Activated T-helper 9 cell treated with anti-CD3 and anti-CD28 coated beads, Interleukin-2, amount 50 U/mL, for 16 hours (primary cell): ENCODE data around the gene C6orf132.

Experiments used
- DNase-seq: peaks from one replicate; pipeline ENCODE4 v3.0.0-alpha.2; 2020; ENCODE audit warnings: low read depth

The C6orf132 gene

GRCh38 chr6:42135161-42135560 lies 7.3 kb downstream of the C6orf132 start:
- DNase-seq: no peak

GRCh38 chr6:42133926-42134325 lies 8.5 kb downstream of the C6orf132 start:
- DNase-seq: no peak

- no peak for DNase-seq
These were observed 10.9 kb downstream of the C6orf132 start for GRCh38 chr6:42131531-42131930.

- no peak for DNase-seq
These were observed 13.1 kb downstream of the C6orf132 start for GRCh38 chr6:42129360-42129676.

- DNase-seq: no peak
These were observed 13.7 kb downstream of the C6orf132 start for GRCh38 chr6:42128460-42129359.

- DNase-seq: no peak
These were observed 16.8 kb downstream of the C6orf132 start for GRCh38 chr6:42125663-42126062.

- DNase-seq: no peak
These were observed 17.2 kb downstream of the C6orf132 start for GRCh38 chr6:42125231-42125630.

GRCh38 chr6:42124223-42124836 lies 18.1 kb downstream of the C6orf132 start:
- DNase-seq: no peak

- DNase-seq: no peak
These were observed 18.9 kb downstream of the C6orf132 start for GRCh38 chr6:42123379-42124103.

GRCh38 chr6:42120895-42121865 lies 21.2 kb downstream of the C6orf132 start:
- DNase-seq: no peak

- DNase-seq: no peak
These were observed 24.0 kb downstream of the C6orf132 start for GRCh38 chr6:42118162-42119001.

GRCh38 chr6:42117843-42118161 lies 24.6 kb downstream of the C6orf132 start:
- DNase-seq: no peak

- no peak for DNase-seq
These were observed 28.3 kb downstream of the C6orf132 start for GRCh38 chr6:42113936-42114636.

GRCh38 chr6:42112351-42112750 lies 30.1 kb downstream of the C6orf132 start:
- no peak for DNase-seq

- no peak for DNase-seq
These were observed 31.7 kb downstream of the C6orf132 start for GRCh38 chr6:42110683-42111082.

GRCh38 chr6:42108071-42108470 lies 34.3 kb downstream of the C6orf132 start:
- DNase-seq: no peak

GRCh38 chr6:42106112-42107023 lies 36.1 kb downstream of the C6orf132 start:
- DNase-seq: no peak

GRCh38 chr6:42105709-42106108 lies 36.7 kb downstream of the C6orf132 start:
- no peak for DNase-seq

GRCh38 chr6:42105156-42105648 lies 37.2 kb downstream of the C6orf132 start:
- no peak for DNase-seq
